Mesenchymal stem cell (in vitro differentiated cells and primary cell): ENCODE measurements around the gene IGF2BP2.
A peak's percentile ranks its signal among the peaks of the same experiment; 100 is the strongest.
"Not testable (repeated sequence)": the region's sequence is repeated elsewhere in the genome, so short reads cannot be mapped to it uniquely, and the experiment has no call there.

Experiments used
- DNase-seq: peaks from one replicate; pipeline ENCODE4 v3.0.0-alpha.2; 2013
- H2AFZ ChIP-seq: one replicate; pipeline ENCODE4 v1.6.1; 2013; ENCODE audit warnings: low read depth, mild to moderate bottlenecking, control low read depth, inconsistent platforms, low read length, moderate library complexity
- H2AK5ac ChIP-seq: 2 replicates; pipeline ENCODE4 v1.6.1; 2013; ENCODE audit warnings: low read length, moderate library complexity, mild to moderate bottlenecking, inconsistent platforms; ENCODE audit not compliant: severe bottlenecking
- H2BK120ac ChIP-seq: one replicate; pipeline ENCODE4 v1.6.1; 2013; ENCODE audit warnings: low read depth, mild to moderate bottlenecking, inconsistent platforms, low read length, moderate library complexity
- H2BK12ac ChIP-seq, 2 experiments: one replicate each; pipeline ENCODE4 v1.6.1; 2013; ENCODE audit warnings: inconsistent platforms in 2 of 2, low read length in 2 of 2, mild to moderate bottlenecking in 2 of 2, moderate library complexity in 2 of 2, control low read depth in 1 of 2
- H2BK15ac ChIP-seq: one replicate; pipeline ENCODE4 v1.6.1; 2013; ENCODE audit warnings: mild to moderate bottlenecking, low read depth, inconsistent platforms; ENCODE audit not compliant: poor library complexity, severe bottlenecking
- H2BK5ac ChIP-seq: 2 replicates; pipeline ENCODE4 v1.6.1; 2013; ENCODE audit warnings: low read depth, mild to moderate bottlenecking, low read length, control low read depth, inconsistent platforms; ENCODE audit not compliant: poor library complexity, severe bottlenecking
- H3K14ac ChIP-seq, 2 experiments: one replicate each; pipeline ENCODE4 v1.6.1; 2013; ENCODE audit warnings: inconsistent platforms in 2 of 2, low read length in 2 of 2, control low read depth in 1 of 2, mild to moderate bottlenecking in 1 of 2, moderate library complexity in 1 of 2
- H3K18ac ChIP-seq, 2 experiments: one replicate each; pipeline ENCODE4 v1.6.1; 2013; ENCODE audit warnings: inconsistent platforms in 2 of 2, low read length in 2 of 2, control low read depth in 1 of 2, low read depth in 1 of 2, mild to moderate bottlenecking in 1 of 2
- H3K23ac ChIP-seq, 2 experiments: one replicate each; pipeline ENCODE4 v1.6.1; 2013; ENCODE audit warnings: inconsistent platforms in 2 of 2, low read length in 2 of 2, mild to moderate bottlenecking in 2 of 2, moderate library complexity in 2 of 2, control low read depth in 1 of 2
- H3K27ac ChIP-seq: 2 replicates; pipeline ENCODE4 v1.5.1; 2013; ENCODE audit warnings: mild to moderate bottlenecking, moderate library complexity, low read length, control low read depth, inconsistent platforms; ENCODE audit not compliant: poor library complexity, severe bottlenecking
- H3K27me3 ChIP-seq, 2 experiments: 2 replicates each; pipeline versions ENCODE4 v1.6.1 to v1.7.0; 2013; ENCODE audit warnings: low read length in 2 of 2, mild to moderate bottlenecking in 2 of 2, moderate library complexity in 2 of 2, control low read depth in 1 of 2, inconsistent platforms in 1 of 2; ENCODE audit not compliant: control insufficient read depth in 1 of 2, insufficient read depth in 1 of 2
- H3K36me3 ChIP-seq, 2 experiments: 2 replicates each; pipeline versions ENCODE4 v1.6.1 to v1.7.0; 2013; ENCODE audit warnings: low read length in 2 of 2, control low read depth in 1 of 2, inconsistent platforms in 1 of 2, low read depth in 1 of 2, mild to moderate bottlenecking in 1 of 2; ENCODE audit not compliant: insufficient read depth in 2 of 2, control insufficient read depth in 1 of 2
- H3K4ac ChIP-seq, 2 experiments: one replicate each; pipeline ENCODE4 v1.6.1; 2013; ENCODE audit warnings: inconsistent platforms in 2 of 2, low read length in 2 of 2, mild to moderate bottlenecking in 2 of 2, moderate library complexity in 2 of 2, control low read depth in 1 of 2, low read depth in 1 of 2
- H3K4me1 ChIP-seq: 2 replicates; pipeline ENCODE4 v1.6.1; 2013; ENCODE audit warnings: low read depth, low read length, control low read depth; ENCODE audit not compliant: control insufficient read depth, insufficient read depth
- H3K4me2 ChIP-seq: 2 replicates; pipeline ENCODE4 v1.6.1; 2013; ENCODE audit warnings: low read length, mild to moderate bottlenecking, inconsistent platforms; ENCODE audit not compliant: poor library complexity, severe bottlenecking
- H3K4me3 ChIP-seq, 2 experiments: 2 replicates each; pipeline versions ENCODE4 v1.5.1 to v1.7.0; 2013; ENCODE audit warnings: low read length in 2 of 2, mild to moderate bottlenecking in 2 of 2, control low read depth in 1 of 2, low read depth in 1 of 2; ENCODE audit not compliant: insufficient read depth in 1 of 2
- H3K79me1 ChIP-seq: replicated peaks from 2 replicates; pipeline ENCODE4 v1.6.1; 2013; ENCODE audit warnings: mild to moderate bottlenecking, control low read depth, low read length, inconsistent platforms; ENCODE audit not compliant: poor library complexity, severe bottlenecking
- H3K9ac ChIP-seq: 2 replicates; pipeline ENCODE4 v1.7.0; 2013; ENCODE audit warnings: mild to moderate bottlenecking, low read length, moderate library complexity
- H3K9me3 ChIP-seq: 2 replicates; pipeline ENCODE4 v1.7.0; 2013; ENCODE audit warnings: mild to moderate bottlenecking, low read length; ENCODE audit not compliant: control insufficient read depth
- H4K8ac ChIP-seq: one replicate; pipeline ENCODE4 v1.6.1; 2013; ENCODE audit warnings: inconsistent platforms, mild to moderate bottlenecking, low read length, moderate library complexity
- H4K91ac ChIP-seq: one replicate; pipeline ENCODE4 v1.6.1; 2013; ENCODE audit warnings: mild to moderate bottlenecking, low read length, inconsistent platforms
- WGBS: methylation state at CpG from one replicate; pipeline ENCODE4 v1.1.7; 2013; ENCODE audit warnings: mixed read lengths; 5-methylcytosine and 5-hydroxymethylcytosine counted together

IGF2BP2 gene

DNA sequence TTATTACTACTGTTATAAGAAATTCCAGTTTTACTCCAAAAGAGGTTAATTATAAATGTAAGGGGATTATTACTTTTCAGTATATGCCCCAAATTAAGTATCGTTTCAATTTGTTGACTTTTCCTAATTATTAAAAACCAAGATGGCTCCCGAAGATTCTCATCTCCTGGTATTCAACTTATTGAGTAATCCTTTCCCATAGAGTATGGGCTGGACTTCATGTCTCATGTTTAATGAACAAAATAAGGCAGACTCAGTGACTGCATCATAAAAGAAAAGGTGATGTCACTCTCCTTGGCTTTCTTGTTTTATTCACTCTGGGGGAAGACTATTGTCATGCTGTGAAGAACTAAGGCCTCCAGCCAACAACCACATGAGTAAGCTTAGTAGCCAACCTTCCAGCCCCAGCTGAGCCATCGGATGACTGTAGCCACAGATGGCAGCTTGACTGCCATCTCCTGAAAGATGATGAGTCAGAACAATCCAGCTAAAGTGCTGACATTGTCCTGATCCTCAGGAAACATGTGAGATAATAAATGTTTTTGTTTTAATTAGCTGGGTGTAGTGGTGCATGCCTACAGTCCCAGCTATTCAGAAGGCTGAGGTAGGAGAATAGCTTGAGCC, 17.3 kb downstream of the IGF2BP2 start:
- peak; percentile 79 for DNase-seq
- Histone ChIP-seq H3K36me3 (peaks cover 0 to 3% of the 10 kb centered on the region in 2 experiments), H2BK12ac (no peak overlapping the region), H2BK120ac (no peak overlapping the region), H3K4ac (no peak overlapping the region), H3K9me3 (peaks cover 6% of the 10 kb centered on the region), H4K91ac (no peak overlapping the region), H3K9ac (no peak overlapping the region), H2BK15ac (no peak overlapping the region), H3K27ac (no peak overlapping the region), H4K8ac (no peak overlapping the region), H3K27me3 (no peaks in the 10 kb centered on the region), H3K4me1 (peaks cover 4% of the 10 kb centered on the region), H3K4me3 (no peak overlapping the region), H3K4me2 (no peak overlapping the region), H3K18ac (no peak overlapping the region), H3K79me1 (no peaks in the 10 kb centered on the region), H3K23ac (no peak overlapping the region), H3K14ac (no peak overlapping the region), H2AK5ac (no peak overlapping the region), H2BK5ac (no peak overlapping the region), H2AFZ (no peak overlapping the region)
- 0% methylated on average over 1 of the region's 3 CpGs for WGBS

DNA sequence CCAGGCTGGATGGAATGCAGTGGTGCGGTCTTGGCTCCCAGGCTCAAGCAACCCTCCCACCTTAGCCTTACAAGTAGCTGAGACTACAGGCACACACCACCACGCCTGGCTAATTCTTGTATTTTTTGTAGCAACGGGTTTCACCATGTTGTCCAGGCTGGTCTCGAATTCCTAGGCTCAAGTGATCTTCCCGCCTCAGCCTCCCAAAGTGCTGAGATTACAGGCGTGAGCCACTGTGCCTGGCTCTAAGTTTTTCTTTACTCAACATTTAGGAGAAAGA, 26.1 kb downstream of the IGF2BP2 start:
- H3K9ac ChIP-seq, H2AK5ac ChIP-seq, DNase-seq, H4K8ac ChIP-seq, H3K14ac ChIP-seq, H2AFZ ChIP-seq, H3K27ac ChIP-seq, H3K4me3 ChIP-seq, H3K36me3 ChIP-seq, H2BK12ac ChIP-seq, H3K27me3 ChIP-seq, H3K79me1 ChIP-seq, H3K23ac ChIP-seq, H4K91ac ChIP-seq, H2BK15ac ChIP-seq, H2BK5ac ChIP-seq, H2BK120ac ChIP-seq, H3K9me3 ChIP-seq, H3K18ac ChIP-seq, H3K4ac ChIP-seq: not testable (repeated sequence)
- Histone ChIP-seq H3K4me2 (peak overlapping the region; percentile 16), H3K4me1 (peaks cover 12% of the 10 kb centered on the region)
- 95% methylated on average over 6 of the region's 6 CpGs for WGBS

DNA sequence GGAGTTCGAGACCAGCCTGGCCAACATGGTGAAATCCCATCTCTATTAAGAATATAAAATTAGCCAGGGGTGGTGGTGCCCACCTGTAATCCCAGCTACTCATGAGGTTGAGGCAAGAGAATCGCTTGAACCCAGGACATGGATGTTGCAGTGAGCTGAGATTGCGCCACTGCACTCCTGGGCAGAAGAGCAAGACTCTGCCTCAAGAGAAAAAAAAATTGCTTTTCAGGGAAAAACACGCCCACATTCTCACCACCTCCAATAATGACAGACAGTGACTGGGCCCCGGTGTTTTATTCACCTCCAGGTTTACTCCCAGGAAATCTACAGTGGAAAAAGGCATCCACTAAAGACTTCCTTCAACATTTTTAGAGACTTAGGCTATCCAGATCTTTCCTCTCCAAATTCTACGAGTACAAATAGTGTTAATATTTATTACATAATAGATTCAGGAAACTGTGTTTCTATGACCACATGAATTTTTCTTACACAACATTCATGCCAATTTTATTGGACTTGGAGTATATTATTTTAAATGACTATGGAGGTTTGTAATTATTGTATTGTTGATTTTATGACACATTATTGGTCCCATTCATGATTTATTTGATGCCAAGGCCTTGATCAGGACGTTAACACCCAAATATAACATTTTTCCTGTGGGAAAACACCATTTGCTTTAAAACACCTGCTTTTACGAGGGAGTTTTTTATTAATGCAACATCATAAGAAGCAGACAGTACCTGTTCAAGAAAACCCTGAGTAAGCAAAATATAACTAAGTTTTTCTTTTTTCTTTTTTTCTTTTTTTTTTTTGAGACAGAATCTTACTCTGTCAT, 26.6 kb downstream of the IGF2BP2 start:
- no peak for DNase-seq
- H3K4me1 ChIP-seq, result peaks cover 12% of the 10 kb centered on the region
- H2BK12ac ChIP-seq, result no peak overlapping the region
- no peak overlapping the region for H3K9ac ChIP-seq
- WGBS, result 98% methylated on average over 6 of the region's 8 CpGs
- H4K91ac ChIP-seq, result no peak overlapping the region
- H2BK120ac ChIP-seq, result no peak overlapping the region
- H3K4ac ChIP-seq, result no peak overlapping the region
- no peaks in the 10 kb centered on the region for H3K79me1 ChIP-seq
- no peak overlapping the region for H3K27ac ChIP-seq
- H2AFZ ChIP-seq, result no peak overlapping the region
- no peak overlapping the region for H2AK5ac ChIP-seq
- no peak overlapping the region for H4K8ac ChIP-seq
- no peak overlapping the region for H2BK15ac ChIP-seq
- H3K36me3 ChIP-seq, result peaks cover 0 to 4% of the 10 kb centered on the region in 2 experiments
- no peak overlapping the region for H3K4me2 ChIP-seq
- no peaks in the 10 kb centered on the region for H3K27me3 ChIP-seq
- no peak overlapping the region for H3K18ac ChIP-seq
- H3K4me3 ChIP-seq, result no peak overlapping the region
- H3K23ac ChIP-seq, result no peak overlapping the region
- no peak overlapping the region for H3K14ac ChIP-seq
- no peaks in the 10 kb centered on the region for H3K9me3 ChIP-seq
- no peak overlapping the region for H2BK5ac ChIP-seq

DNA sequence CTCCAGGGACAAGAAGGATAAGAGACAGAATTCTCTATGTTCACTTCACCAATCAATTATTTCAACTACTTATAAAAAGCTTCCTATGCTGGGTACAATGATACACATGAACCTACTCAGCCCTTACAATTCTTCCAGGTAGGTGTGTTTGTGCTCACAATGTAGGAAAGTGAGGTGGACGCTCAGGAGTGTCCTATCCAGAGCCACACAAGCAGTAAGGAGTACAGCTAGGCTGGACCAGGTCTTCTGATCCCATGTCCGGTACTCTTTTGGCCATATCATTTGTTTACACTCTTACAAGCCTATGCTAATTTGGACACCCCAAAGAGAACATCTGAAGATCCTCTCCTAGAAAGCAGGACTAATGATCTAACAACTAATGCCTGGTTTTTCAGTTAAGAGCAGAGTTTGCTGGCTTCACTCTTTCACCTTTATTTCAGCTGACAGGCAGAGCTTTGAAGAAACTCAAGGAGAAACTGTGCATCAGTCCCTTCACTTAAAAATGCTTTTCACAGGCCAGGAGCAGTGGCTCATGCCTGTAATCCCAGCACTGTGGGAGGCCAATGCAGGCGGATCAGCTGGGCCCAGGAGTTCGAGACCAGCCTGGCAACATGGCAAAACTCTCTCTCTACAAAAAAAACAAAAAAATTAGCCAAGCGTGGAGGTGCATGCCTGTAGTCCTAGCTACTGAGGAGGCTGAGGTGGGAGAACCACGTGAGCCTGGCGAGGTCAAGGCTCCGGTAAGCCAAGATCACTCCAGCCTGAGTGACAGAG, 27.5 kb downstream of the IGF2BP2 start:
- no peak overlapping the region for H3K9ac ChIP-seq
- H3K4me2 ChIP-seq, result no peak overlapping the region
- H2BK15ac ChIP-seq, result no peak overlapping the region
- WGBS, result 82% methylated on average over 8 of the region's 8 CpGs
- peak overlapping the region in 1 of 2 experiments; percentile 8 for H3K18ac ChIP-seq
- H2BK5ac ChIP-seq, result no peak overlapping the region
- no peak overlapping the region for H2BK12ac ChIP-seq
- H3K79me1 ChIP-seq, result peaks cover 1% of the 10 kb centered on the region
- H3K23ac ChIP-seq, result no peak overlapping the region
- H3K27ac ChIP-seq, result no peak overlapping the region
- no peak overlapping the region for H4K8ac ChIP-seq
- no peak overlapping the region for H3K4ac ChIP-seq
- H2BK120ac ChIP-seq, result no peak overlapping the region
- peaks cover 0 to 4% of the 10 kb centered on the region in 2 experiments for H3K36me3 ChIP-seq
- peaks cover 14% of the 10 kb centered on the region for H3K4me1 ChIP-seq
- no peak overlapping the region for H4K91ac ChIP-seq
- H2AK5ac ChIP-seq, result no peak overlapping the region
- no peak overlapping the region for H2AFZ ChIP-seq
- no peak for DNase-seq
- H3K27me3 ChIP-seq, result no peaks in the 10 kb centered on the region
- H3K9me3 ChIP-seq, result no peaks in the 10 kb centered on the region
- no peak overlapping the region for H3K4me3 ChIP-seq
- H3K14ac ChIP-seq, result peak overlapping the region in 1 of 2 experiments; percentile 41
